Measurements from ENCODE around the gene PPP1R9A.

DNA sequence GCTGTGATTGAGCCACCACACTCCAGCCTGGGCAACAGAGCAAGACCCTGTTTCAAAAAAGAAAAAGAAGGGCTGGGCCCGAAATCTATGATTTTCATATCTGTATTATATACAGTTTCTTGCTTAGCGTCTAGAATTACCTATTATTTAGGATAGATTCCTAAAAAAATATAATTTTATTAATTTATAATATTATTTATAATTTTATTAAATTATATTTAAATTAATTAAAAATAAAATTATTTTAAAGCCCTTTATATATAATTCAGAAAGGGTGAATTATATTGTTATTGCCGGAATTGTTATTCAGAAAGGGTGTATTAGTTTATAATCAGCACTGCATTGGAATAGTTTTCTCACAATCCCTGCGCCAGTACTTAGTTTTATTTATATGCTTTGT is 14.5 kb downstream of the PPP1R9A start:
- TF ChIP-seq CTCF (IDR thresholded peaks at IDR 0.05) (no peak), POLR2A (IDR thresholded peaks at IDR 0.05) (no peak), EP300 (IDR thresholded peaks at IDR 0.05) (no peak)

Measured in tibial nerve (tissue), 4 donors.